Right ventricle myocardium inferior (tissue), 1 donor: ENCODE results near the gene FETUB. TPM values are rescaled to one million over a fixed set of nuclear protein-coding genes. Genes with fewer than 3 reads are reported as not detected.
"Not testable (repeated sequence)": the region's sequence is repeated elsewhere in the genome, so short reads cannot be mapped to it uniquely, and the experiment has no call there.

Experiments used
- ATAC-seq: fragments of 200-7000 bp; cut with Tn5 transposase; one replicate; pipeline ENCODE4 v1.9.1; 2020; ENCODE audit warnings: mild to moderate bottlenecking, moderate library complexity
- DNase-seq: peaks from one replicate; pipeline ENCODE4 v3.0.0; 2021; ENCODE audit errors: missing footprints
- intact Hi-C: fragments of 100-400 bp; cut with DNase I; formaldehyde crosslinking; loops from one replicate; pipeline ENCODE4 v1.11.0; 2022
- total RNA-seq: library from RNA; stranded (reverse); fragmentation: NEBNext Ultra II Directional; extraction: Animal tissue kit (Norgen Biotek cat#: 25700); gene quantifications from one replicate; pipeline ENCODE4 v1.2.1, GENCODE V29; 2021
- donor health status: DM: no; HTN: yes; CAD: no; lungs with severe emphysema.

Gene FETUB
- total RNA-seq, 1 donor from 2014 or later: not detected

- ATAC-seq (no peak), DNase-seq (no peak)
- intact Hi-C loops: no loop called here
Observed at GRCh38 chr3:186627852-186628414, 12.3 kb upstream of the FETUB start.

DNA sequence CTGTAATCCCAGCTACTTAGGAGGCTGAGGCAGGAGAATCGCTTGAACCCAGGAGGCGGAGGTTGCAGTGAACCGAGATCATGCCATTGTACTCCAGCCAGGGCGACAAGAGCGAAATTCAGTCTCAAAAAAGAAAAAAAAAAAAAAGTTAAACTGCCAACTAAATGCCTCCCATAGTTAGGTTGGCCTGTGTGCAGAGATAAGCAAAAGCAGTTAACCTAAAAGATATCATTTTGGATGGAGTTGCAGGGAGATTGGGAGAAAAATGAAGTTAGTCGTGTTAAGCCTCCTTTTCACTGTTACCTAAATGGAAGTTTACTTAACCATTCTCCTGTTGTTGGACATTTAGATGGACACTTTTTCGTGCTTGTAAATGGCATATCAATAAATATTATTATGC, 11.4 kb upstream of the FETUB start:
- intact Hi-C loops: no loop called here
- ATAC-seq (no peak), DNase-seq (no peak)

DNA sequence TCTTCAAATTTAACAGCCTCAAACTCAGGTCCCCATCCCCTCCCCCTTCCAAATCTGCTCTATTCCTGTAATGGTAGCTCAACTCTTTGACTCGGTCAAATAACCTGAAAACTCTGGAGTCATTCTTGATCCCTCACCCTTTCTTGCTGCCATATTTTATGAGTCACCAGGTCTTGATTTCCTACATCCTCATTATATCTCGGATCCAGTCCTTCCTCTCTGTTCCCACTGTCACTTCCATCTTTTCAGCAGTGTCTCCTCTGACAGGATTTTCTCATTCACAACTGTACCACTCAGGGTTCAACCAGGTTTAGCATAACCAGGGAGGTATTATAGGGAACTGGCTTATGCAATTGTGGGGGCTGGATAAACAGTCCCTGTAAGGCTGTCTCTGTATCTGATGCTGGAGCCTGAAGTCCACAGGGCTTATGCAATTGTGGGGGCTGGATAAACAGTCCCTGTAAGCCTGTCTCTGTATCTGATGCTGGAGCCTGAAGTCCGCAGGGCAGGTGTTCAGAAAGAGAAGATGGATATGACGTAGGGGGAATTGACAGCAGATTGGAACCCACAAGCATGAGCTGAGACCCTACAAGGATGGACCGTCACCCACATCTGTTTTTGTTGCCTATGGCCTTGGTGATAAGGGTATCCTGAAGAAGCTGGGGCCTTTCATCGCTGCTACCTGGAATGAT, 9.1 kb upstream of the FETUB start:
- intact Hi-C loops: no loop called here
- ATAC-seq: no peak
- DNase-seq: no peak

- DNase-seq (no peak), ATAC-seq (no peak)
- intact Hi-C loops: no loop called here
Observed at GRCh38 chr3:186633481-186633880, 6.7 kb upstream of the FETUB start.

DNA sequence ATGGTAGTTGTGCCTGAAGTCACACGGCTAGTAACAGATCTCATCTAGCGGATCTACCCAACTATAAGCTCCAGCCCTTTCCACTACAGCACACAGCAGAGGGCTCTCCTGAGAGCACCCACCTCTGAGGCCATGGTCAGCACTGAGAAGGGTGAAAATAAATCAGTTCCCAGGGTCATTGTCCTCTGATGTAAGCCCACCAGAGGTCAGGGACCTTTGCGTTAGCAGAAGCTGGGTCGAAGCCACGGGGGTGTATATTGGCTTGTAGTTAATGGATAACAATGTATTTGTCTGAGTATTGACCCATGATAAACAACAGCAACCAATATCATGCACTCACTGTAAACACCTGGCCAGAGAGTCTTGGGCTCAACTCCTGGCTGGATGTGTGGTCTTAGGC, 6.0 kb upstream of the FETUB start:
- ATAC-seq, intact Hi-C loops, DNase-seq: not testable (repeated sequence)

GRCh38 chr3:186635532-186635931, 4.7 kb upstream of the FETUB start:
- DNase-seq (no peak), ATAC-seq (no peak)
- intact Hi-C loops: no loop called here

DNA sequence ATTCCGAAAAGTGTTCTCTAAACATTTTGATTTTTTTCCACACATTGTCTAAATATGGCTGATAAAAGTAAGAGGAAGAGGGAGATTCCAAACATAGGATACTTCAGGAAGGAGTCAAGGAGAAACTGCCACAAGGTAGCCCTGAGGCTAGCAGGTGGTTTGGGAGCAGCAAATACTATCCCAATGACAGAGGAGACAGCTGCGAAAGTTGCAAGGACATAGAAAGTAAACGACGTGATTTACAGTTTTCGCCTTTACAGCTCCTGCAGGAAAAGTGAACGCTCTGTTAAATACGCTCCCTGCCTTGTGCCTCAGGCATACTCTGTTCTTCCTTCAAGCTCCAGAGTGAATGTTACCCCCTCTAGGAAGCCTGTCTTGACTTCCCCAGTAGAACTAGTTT, 3.7 kb upstream of the FETUB start:
- ATAC-seq (no peak), DNase-seq (no peak)
- intact Hi-C loops: no loop called here

- DNase-seq: no peak
- intact Hi-C loops: no loop called here
- ATAC-seq: no peak
Observed at GRCh38 chr3:186637686-186638085, 2.5 kb upstream of the FETUB start.

DNA sequence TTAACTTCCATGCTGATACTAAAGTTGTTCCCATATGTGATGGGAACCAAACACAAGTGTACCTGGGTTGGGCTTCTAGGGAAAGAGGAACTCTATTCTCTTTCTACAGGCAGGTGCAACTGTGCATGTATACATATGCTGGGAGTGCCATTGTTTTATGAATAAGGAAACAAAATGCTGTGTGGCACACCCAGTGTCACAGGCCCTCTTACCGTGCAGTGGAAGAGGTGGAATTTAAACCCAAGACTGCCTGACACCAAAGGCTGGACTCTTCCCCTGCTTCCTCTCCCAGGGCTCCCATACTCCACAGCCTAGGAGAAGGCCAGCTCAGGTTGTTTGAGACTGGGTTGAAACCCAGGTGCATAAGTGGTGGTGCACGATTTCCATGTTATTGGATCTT, 1.9 kb upstream of the FETUB start:
- no peak for DNase-seq
- no peak for ATAC-seq
- intact Hi-C loops: no loop called here

- peak; percentile 28 for ATAC-seq
- no peak for DNase-seq
- intact Hi-C loops: no loop called here
Observed at GRCh38 chr3:186640473-186640818, 247 bp downstream of the FETUB start.

- DNase-seq (no peak), ATAC-seq (no peak)
- intact Hi-C loops: no loop called here
Observed at GRCh38 chr3:186640929-186641328, 730 bp downstream of the FETUB start.

DNA sequence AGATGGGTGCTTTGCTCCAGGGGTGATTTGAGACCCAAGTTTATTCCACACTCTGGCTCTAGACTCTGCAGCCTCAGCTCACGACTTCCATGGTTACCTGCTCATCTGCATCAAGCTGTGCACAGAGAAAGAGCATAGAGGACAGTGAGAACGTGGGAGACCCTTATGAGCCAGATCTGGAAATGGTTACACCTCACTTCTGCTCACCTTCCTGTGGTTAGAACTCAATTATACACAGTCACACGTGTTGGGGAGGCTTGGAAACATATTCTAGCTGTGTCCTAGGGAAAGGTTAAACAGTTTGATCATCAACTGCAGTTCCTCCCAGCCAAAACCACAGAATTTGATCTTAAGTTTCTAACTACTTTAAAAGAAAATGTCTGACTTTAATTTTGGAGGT, 1.8 kb downstream of the FETUB start:
- ATAC-seq (no peak), DNase-seq (no peak)
- intact Hi-C loops: no loop called here

DNA sequence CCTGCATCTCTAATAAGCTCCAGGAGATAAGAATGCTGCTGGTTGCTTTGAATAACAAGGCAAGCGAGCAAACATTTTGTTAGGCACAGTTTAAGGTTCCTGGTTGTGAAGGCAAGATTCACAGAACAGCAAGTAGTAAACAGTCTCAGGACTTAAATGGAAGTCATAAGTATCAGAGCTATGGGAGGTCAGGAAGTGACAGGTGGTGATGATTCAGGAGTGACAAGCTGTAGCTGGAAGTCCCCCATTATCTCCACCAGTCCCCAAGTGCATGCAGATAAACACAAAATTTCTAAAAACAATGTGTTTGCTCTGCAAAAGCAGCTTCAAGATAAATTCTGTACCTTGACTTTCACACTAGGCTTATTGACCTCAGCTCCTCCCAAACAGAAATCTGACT, 3.3 kb downstream of the FETUB start:
- intact Hi-C loops: no loop called here
- ATAC-seq (no peak), DNase-seq (no peak)

GRCh38 chr3:186644683-186645082, 4.5 kb downstream of the FETUB start:
- ATAC-seq (no peak), DNase-seq (no peak)
- intact Hi-C loops: no loop called here

GRCh38 chr3:186646106-186646505, 5.9 kb downstream of the FETUB start:
- no peak for ATAC-seq
- intact Hi-C loops: no loop called here
- DNase-seq: no peak

- no peak for ATAC-seq
- intact Hi-C loops: no loop called here
- no peak for DNase-seq
Observed at GRCh38 chr3:186646841-186647240, 6.6 kb downstream of the FETUB start.

GRCh38 chr3:186648851-186649250, 8.7 kb downstream of the FETUB start:
- DNase-seq: no peak
- ATAC-seq: no peak
- intact Hi-C loops: no loop called here

GRCh38 chr3:186651678-186652215, 11.5 kb downstream of the FETUB start:
- ATAC-seq: no peak
- no peak for DNase-seq
- intact Hi-C loops: no loop called here

DNA sequence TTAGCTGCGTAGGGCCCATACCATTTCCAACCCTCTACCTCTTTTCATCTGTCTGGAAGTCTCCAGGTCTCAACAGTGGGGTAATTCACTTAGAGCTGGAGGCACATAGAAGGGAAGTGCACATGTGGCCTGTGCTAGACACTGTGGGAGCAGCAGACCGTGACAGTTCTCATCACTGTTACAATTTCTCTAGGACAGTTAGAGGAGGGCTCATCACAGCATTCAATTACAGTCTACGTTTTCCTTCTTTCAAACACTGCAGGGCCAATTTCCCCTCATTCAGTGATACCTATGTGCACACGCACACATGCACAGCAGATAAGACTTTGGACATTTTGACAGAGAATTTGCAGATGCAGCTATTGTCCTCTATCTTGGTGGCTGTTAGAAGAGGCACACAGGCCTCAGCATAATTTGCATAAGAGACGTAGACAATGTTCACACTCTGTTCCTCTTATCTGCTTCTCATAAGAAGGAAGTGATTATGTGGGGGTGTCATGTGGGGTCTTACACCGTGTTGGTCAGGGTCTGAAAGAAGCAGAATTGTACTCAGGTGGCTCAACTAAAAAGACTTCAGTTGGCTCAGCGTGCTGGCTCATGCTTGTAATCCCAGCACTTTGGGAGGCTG, 13.0 kb downstream of the FETUB start:
- intact Hi-C loops: no loop called here
- ATAC-seq (no peak), DNase-seq (no peak)

DNA sequence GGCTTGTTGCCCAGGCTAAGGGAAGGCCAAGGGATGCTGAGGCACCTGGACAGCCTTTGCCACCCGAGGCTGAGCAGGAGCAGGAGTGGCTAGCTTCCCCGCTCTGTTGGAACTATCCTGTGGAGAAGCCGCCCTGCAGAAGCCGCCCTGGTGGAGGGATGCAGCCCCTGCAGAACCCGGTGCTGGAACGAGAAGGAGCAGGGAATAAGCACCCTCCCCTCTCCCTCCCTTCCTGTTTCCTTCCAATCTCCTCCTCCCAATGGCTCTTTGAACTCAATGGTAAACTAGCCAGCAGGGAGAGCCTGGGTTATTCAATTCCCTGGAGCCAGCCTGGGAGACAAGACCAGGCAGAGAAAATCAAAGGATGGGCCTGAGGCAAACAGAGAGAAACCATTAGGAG, 13.8 kb downstream of the FETUB start:
- intact Hi-C loops: no loop called here
- ATAC-seq (no peak), DNase-seq (no peak)
